Caco-2 (cell line): ENCODE results near the gene PARVB. TPM values are rescaled to one million over a fixed set of nuclear protein-coding genes. Genes with fewer than 3 reads are reported as not detected.

ENCODE experiments used
- BruUV-seq: library from RNA; stranded (reverse); fragments of 400-500 nt; replicated peaks from 2 replicates; lab custom pipeline; 2021; lab: Mats Ljungman, UMichigan
- CTCF ChIA-PET: fragments of 300-600 bp; sonication (Branson Sonifier 250); formaldehyde crosslinking; loops from one replicate; lab custom pipeline; 2022; ENCODE audit warnings: antibody characterized with exemption; lab: Charles Lee
- POLR2A ChIA-PET: fragments of 300-600 bp; sonication (Branson Sonifier 250); formaldehyde crosslinking; loops from one replicate; lab custom pipeline; 2022; ENCODE audit warnings: antibody characterized with exemption; lab: Charles Lee
- DNase-seq, 2 experiments: peaks; one replicate each; pipeline versions ENCODE4 v3.0.0 to v3.0.0-alpha.2; 2020 to 2022
- H3K27me3 ChIP-seq: replicated peaks from 2 replicates; pipeline ENCODE4 v1.6.0; 2011; ENCODE audit warnings: low read length; ENCODE audit not compliant: control insufficient read depth, insufficient read depth
- H3K36me3 ChIP-seq: 2 replicates; pipeline ENCODE4 v1.5.1; 2011; ENCODE audit warnings: low read length; ENCODE audit not compliant: control insufficient read depth, insufficient read depth
- H3K4me1 ChIP-seq: fragments of 250-450 bp; sonication (Bioruptor Pico); 2 replicates; pipeline ENCODE4 v1.5.1; 2020; ENCODE audit warnings: mild to moderate bottlenecking
- H3K4me3 ChIP-seq: 2 replicates; pipeline ENCODE4 v1.5.1; 2011; ENCODE audit warnings: low read depth, mild to moderate bottlenecking, control low read depth, low read length
- H3K9me3 ChIP-seq: fragments of 250-450 bp; sonication (Bioruptor Pico); 2 replicates; pipeline ENCODE4 v1.5.1; 2020; ENCODE audit warnings: mild to moderate bottlenecking, moderate library complexity
- H3K27ac Mint-ChIP-seq: one replicate; pipeline ENCODE4 v1.8.0; 2022; ENCODE audit warnings: mixed read lengths; ENCODE audit not compliant: unreplicated experiment
- H3K27me3 Mint-ChIP-seq: one replicate; pipeline ENCODE4 v1.8.0; 2022; ENCODE audit warnings: mixed read lengths; ENCODE audit not compliant: insufficient read depth, unreplicated experiment
- H3K36me3 Mint-ChIP-seq: one replicate; pipeline ENCODE4 v1.8.0; 2022; ENCODE audit warnings: mild to moderate bottlenecking, mixed read lengths; ENCODE audit not compliant: insufficient read depth, unreplicated experiment
- H3K4me1 Mint-ChIP-seq: one replicate; pipeline ENCODE4 v1.8.0; 2022; ENCODE audit warnings: low read depth, mixed read lengths; ENCODE audit not compliant: unreplicated experiment
- H3K4me3 Mint-ChIP-seq: one replicate; pipeline ENCODE4 v1.8.0; 2022; ENCODE audit warnings: mild to moderate bottlenecking, moderate library complexity, mixed read lengths; ENCODE audit not compliant: unreplicated experiment
- H3K9me3 Mint-ChIP-seq: one replicate; pipeline ENCODE4 v1.8.0; 2022; ENCODE audit warnings: mixed read lengths; ENCODE audit not compliant: unreplicated experiment
- intact Hi-C: fragments of 100-400 bp; cut with micrococcal nuclease; formaldehyde crosslinking; loops from one replicate; pipeline ENCODE4 v1.10.0; 2022; ENCODE audit not compliant: unreplicated experiment
- total RNA-seq: library from RNA; stranded (reverse); gene quantifications from 2 replicates; pipeline ENCODE4 v1.2.3, GENCODE V29; 2022
- TF ChIP-seq, protein P1 (sequence below), 2 experiments: fragments of 200-600 bp in 1 of 2; IDR thresholded peaks; 1 replicate in 1 of 2; 2 replicates in 1 of 2; pipeline versions ENCODE4 v1.5.1 to v1.8.0; 2011 to 2022; ENCODE audit warnings: antibody characterized with exemption in 1 of 2, control low read depth in 1 of 2, inconsistent platforms in 1 of 2, low read depth in 1 of 2, low read length in 1 of 2, mild to moderate bottlenecking in 1 of 2, moderate library complexity in 1 of 2; ENCODE audit not compliant: insufficient read depth in 1 of 2, severe bottlenecking in 1 of 2, unreplicated experiment in 1 of 2

The PARVB gene
- total RNA-seq, 1 experiment from 2014 or later, result 28.8 TPM

DNA sequence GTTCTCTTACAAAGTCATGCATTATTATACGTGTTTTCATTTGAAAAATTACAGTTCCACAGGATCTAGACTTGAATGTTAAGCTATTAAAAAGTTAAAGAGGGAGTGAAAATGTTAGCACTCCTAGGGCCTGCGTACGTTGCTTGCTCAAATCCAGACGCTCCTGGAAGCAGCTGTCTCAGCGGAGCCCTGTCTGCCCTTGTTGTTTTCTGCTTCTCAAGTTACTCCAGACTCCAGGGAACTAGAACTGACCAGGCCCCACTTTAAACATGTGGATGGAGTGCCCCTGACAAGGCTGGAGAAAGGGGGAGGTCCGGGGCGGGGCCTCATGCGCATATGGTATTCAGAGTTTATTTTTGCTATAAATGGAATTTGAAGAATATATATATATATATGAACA lies 9.6 kb downstream of the PARVB start:
- POLR2A ChIA-PET, result no interaction called here
- H3K36me3 Mint-ChIP-seq, result no peaks in the 10 kb centered on the region
- CTCF ChIA-PET, result interaction anchor here (1.0 kb wide), 1 partner anchor 40 kb away, joined by 3 read pairs; no protein-coding TSS in a partner anchor
- no peak for DNase-seq
- TF ChIP-seq, protein P1, sequence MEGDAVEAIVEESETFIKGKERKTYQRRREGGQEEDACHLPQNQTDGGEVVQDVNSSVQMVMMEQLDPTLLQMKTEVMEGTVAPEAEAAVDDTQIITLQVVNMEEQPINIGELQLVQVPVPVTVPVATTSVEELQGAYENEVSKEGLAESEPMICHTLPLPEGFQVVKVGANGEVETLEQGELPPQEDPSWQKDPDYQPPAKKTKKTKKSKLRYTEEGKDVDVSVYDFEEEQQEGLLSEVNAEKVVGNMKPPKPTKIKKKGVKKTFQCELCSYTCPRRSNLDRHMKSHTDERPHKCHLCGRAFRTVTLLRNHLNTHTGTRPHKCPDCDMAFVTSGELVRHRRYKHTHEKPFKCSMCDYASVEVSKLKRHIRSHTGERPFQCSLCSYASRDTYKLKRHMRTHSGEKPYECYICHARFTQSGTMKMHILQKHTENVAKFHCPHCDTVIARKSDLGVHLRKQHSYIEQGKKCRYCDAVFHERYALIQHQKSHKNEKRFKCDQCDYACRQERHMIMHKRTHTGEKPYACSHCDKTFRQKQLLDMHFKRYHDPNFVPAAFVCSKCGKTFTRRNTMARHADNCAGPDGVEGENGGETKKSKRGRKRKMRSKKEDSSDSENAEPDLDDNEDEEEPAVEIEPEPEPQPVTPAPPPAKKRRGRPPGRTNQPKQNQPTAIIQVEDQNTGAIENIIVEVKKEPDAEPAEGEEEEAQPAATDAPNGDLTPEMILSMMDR (IDR thresholded peaks at IDR 0.05; ENCODE audit: insufficient read depth in 1 of 2, low read depth in 1 of 2, low read length in 1 of 2, severe bottlenecking in 1 of 2, unreplicated experiment in 1 of 2), result no peak
- no peak overlapping the region for H3K4me3 ChIP-seq
- H3K27ac Mint-ChIP-seq, result no peak overlapping the region
- no peaks in the 10 kb centered on the region for H3K4me1 Mint-ChIP-seq
- no peaks in the 10 kb centered on the region for H3K36me3 ChIP-seq
- no peaks in the 10 kb centered on the region for H3K9me3 ChIP-seq
- H3K4me1 ChIP-seq, result peaks cover 7% of the 10 kb centered on the region; the same call in 1 of the 2 replicates
- intact Hi-C loops, result no loop called here
- no peaks in the 10 kb centered on the region for H3K27me3 Mint-ChIP-seq
- no TSS peak for BruUV-seq
- H3K9me3 Mint-ChIP-seq, result no peaks in the 10 kb centered on the region
- H3K4me3 Mint-ChIP-seq, result no peak overlapping the region
- H3K27me3 ChIP-seq, result no peaks in the 10 kb centered on the region

DNA sequence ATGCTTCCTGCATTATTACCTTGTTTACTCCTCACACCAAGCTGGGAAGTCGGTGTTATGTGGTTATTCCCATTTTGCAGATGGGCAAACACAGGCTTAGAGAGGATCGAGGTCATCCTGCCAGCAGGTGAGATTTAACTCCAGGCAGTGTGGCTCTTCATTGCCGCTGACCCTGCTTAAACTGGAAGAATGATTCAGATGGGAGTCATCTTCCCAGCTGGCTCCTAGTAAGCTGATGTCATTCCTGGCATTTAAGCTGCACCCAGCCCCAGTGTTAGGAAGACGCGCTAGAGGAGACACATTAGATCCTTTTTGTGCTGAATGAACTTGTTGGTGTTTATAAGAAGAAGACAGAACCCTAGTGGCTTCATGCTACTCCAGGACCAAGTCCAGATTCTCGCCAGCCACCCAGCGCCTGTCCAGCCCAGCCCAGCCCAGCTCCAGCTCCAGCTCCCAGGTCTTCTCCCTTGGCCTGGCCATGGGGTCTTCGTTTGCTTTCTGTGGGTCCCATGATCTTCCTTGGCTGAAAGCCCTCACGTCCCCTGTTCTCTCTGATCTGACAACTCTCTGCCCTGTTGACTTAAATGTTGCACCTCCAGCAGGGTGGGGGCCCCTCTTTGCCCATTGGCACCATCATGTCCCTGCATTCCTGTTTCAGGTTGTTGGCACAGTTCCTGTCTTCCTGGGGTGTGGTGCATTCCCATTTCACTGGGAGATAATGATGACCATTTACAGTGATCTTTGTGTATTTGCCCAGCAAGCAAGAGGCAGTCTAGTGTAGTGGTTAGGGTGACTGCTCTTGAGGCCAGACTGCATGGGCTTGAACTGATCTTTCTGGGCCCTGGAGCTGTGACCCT lies 13.6 kb downstream of the PARVB start:
- H3K9me3 Mint-ChIP-seq, result no peaks in the 10 kb centered on the region
- no peak overlapping the region for H3K4me3 Mint-ChIP-seq
- no peaks in the 10 kb centered on the region for H3K27me3 Mint-ChIP-seq
- intact Hi-C loops, result no loop called here
- ChIA-PET POLR2A (no interaction called here), CTCF (interaction anchor here (0.6 kb wide), 1 partner anchor 45 kb away, joined by 4 read pairs; no protein-coding TSS in a partner anchor)
- TF ChIP-seq, protein P1 (IDR thresholded peaks at IDR 0.05; ENCODE audit: insufficient read depth in 1 of 2, low read depth in 1 of 2, low read length in 1 of 2, severe bottlenecking in 1 of 2, unreplicated experiment in 1 of 2), result no peak
- H3K27ac Mint-ChIP-seq, result no peak overlapping the region
- Histone ChIP-seq H3K27me3 (no peaks in the 10 kb centered on the region), H3K4me1 (no peaks in the 10 kb centered on the region), H3K4me3 (no peak overlapping the region), H3K9me3 (no peaks in the 10 kb centered on the region), H3K36me3 (no peaks in the 10 kb centered on the region)
- no peak for DNase-seq
- peaks cover 6% of the 10 kb centered on the region for H3K36me3 Mint-ChIP-seq
- BruUV-seq, result no TSS peak
- no peaks in the 10 kb centered on the region for H3K4me1 Mint-ChIP-seq

DNA sequence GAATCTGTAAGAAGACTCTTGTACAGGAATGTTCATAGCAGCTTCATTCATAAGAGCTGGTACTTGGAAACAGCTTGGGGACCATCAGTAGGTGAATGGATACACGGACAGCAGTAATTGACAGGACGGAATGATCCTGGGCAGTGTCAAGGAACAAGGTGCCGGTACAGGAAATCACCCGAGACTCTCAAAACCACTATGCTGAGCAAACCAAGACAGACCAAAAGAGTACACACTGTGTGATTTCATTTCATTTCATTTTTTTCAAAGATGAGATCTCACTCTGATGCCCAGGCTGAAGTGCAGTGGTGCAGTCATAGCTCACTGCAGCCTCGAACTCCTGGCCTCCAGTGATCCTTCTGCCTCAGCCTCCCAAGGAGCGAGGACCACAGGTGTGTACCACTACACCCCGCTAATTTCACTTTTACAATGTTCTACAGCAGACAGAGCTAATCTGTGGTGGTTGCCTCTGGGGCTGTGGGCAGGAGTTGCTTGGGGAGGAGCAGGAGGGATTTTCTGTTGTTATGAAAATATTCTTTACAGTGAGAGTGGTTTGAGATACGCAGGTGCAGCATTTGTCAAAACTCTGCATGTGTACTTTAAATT lies 15.6 kb downstream of the PARVB start:
- H3K36me3 ChIP-seq, result no peaks in the 10 kb centered on the region
- Mint-ChIP-seq H3K27me3 (no peaks in the 10 kb centered on the region), H3K4me3 (no peak overlapping the region), H3K9me3 (no peaks in the 10 kb centered on the region), H3K27ac (no peak overlapping the region), H3K4me1 (no peaks in the 10 kb centered on the region), H3K36me3 (peaks cover 6% of the 10 kb centered on the region)
- H3K4me1 ChIP-seq, result no peaks in the 10 kb centered on the region
- no TSS peak for BruUV-seq
- H3K9me3 ChIP-seq, result no peaks in the 10 kb centered on the region
- intact Hi-C loops, result no loop called here
- DNase-seq, result no peak
- CTCF ChIA-PET, result no interaction called here
- POLR2A ChIA-PET, result no interaction called here
- H3K4me3 ChIP-seq, result no peak overlapping the region
- TF ChIP-seq, protein P1 (IDR thresholded peaks at IDR 0.05; ENCODE audit: insufficient read depth in 1 of 2, low read depth in 1 of 2, low read length in 1 of 2, severe bottlenecking in 1 of 2, unreplicated experiment in 1 of 2), result no peak
- no peaks in the 10 kb centered on the region for H3K27me3 ChIP-seq
